ENCODE data around the gene CAMK1D. TPM values are rescaled to one million over a fixed set of nuclear protein-coding genes. Genes with fewer than 3 reads are reported as not detected.

Gene CAMK1D
- total RNA-seq, 4 donors from 2014 or later, result 29.7 to 36.7 (median 33.3) TPM

- WGBS, 2 donors, result 53 to 55% methylated on average over 10 of the region's 10 CpGs
- H3K4me3 ChIP-seq (ENCODE audit: low read depth, poor library complexity, severe bottlenecking), result no peak overlapping the region
- TF ChIP-seq CTCF (IDR thresholded peaks at IDR 0.05), result no peak
- no peak for TF ChIP-seq POLR2A (IDR thresholded peaks at IDR 0.05)
- intact Hi-C loops (cut with DNase I; ENCODE audit: low total_unique reads), result loop anchor here (10.0 kb wide), 1 partner anchor 443 kb away; no protein-coding TSS in a partner anchor
- no peak for DNase-seq (ENCODE audit: low spot score in 2 of 2)
These were observed 358.3 kb downstream of the CAMK1D start for GRCh38 chr10:12707461-12708185.

- DNase-seq (ENCODE audit: low spot score in 2 of 2), result no peak
- no peak overlapping the region for H3K4me3 ChIP-seq (ENCODE audit: low read depth, poor library complexity, severe bottlenecking)
- intact Hi-C loops (cut with DNase I; ENCODE audit: low total_unique reads), result loop anchor here (10.0 kb wide), 1 partner anchor 444 kb away; no protein-coding TSS in a partner anchor
- WGBS, 2 donors, result 46 to 48% methylated on average over 3 of the region's 3 CpGs
- no peak for TF ChIP-seq POLR2A (IDR thresholded peaks at IDR 0.05)
- no peak for TF ChIP-seq CTCF (IDR thresholded peaks at IDR 0.05)
These were observed 359.7 kb downstream of the CAMK1D start for GRCh38 chr10:12709000-12709401.

GRCh38 chr10:12709521-12709963, 360.2 kb downstream of the CAMK1D start:
- intact Hi-C loops (cut with DNase I; ENCODE audit: low total_unique reads), result loop anchor here (10.0 kb wide), 1 partner anchor 445 kb away; no protein-coding TSS in a partner anchor
- 29 to 45% methylated on average over 4 of the region's 4 CpGs for WGBS, 2 donors
- DNase-seq (ENCODE audit: low spot score in 2 of 2), result no peak

GRCh38 chr10:12710157-12710556, 360.8 kb downstream of the CAMK1D start:
- intact Hi-C loops (cut with DNase I; ENCODE audit: low total_unique reads), result no loop called here

More at GRCh38 chr10:12709521-12709963, 360.2 kb downstream of the CAMK1D start:
- H3K4me3 ChIP-seq (ENCODE audit: low read depth, poor library complexity, severe bottlenecking), result no peak overlapping the region
- TF ChIP-seq CTCF (IDR thresholded peaks at IDR 0.05) (no peak), POLR2A (IDR thresholded peaks at IDR 0.05) (no peak)

GRCh38 chr10:12710594-12711349, 361.4 kb downstream of the CAMK1D start:
- peak; percentile 70 to 97 for DNase-seq (ENCODE audit: low spot score in 2 of 2)
- H3K4me3 ChIP-seq (ENCODE audit: low read depth, poor library complexity, severe bottlenecking), result no peak overlapping the region
- intact Hi-C loops (cut with DNase I; ENCODE audit: low total_unique reads), result no loop called here
- WGBS, 2 donors, result 42 to 43% methylated on average over 9 of the region's 9 CpGs
- no peak for TF ChIP-seq POLR2A (IDR thresholded peaks at IDR 0.05)
- TF ChIP-seq CTCF (IDR thresholded peaks at IDR 0.05), result peak in 1 of 3 donors; percentile 68

More at GRCh38 chr10:12710157-12710556, 360.8 kb downstream of the CAMK1D start:
- WGBS, 2 donors, result 90 to 91% methylated on average over 8 of the region's 8 CpGs
- TF ChIP-seq CTCF (IDR thresholded peaks at IDR 0.05) (no peak), POLR2A (IDR thresholded peaks at IDR 0.05) (no peak)
- no peak overlapping the region for H3K4me3 ChIP-seq (ENCODE audit: low read depth, poor library complexity, severe bottlenecking)
- DNase-seq (ENCODE audit: low spot score in 2 of 2), result no peak
